Mesendoderm (in vitro differentiated cells): ENCODE results near the gene UQCR10.

Source experiments
- DNase-seq: peaks from one replicate; pipeline ENCODE4 v3.0.0; 2013
- H2AK5ac ChIP-seq: 2 replicates; pipeline ENCODE4 v1.6.1; 2013; ENCODE audit warnings: low read length, inconsistent platforms
- H2BK120ac ChIP-seq: 2 replicates; pipeline ENCODE4 v1.6.1; 2013; ENCODE audit warnings: low read depth, mild to moderate bottlenecking, low read length, moderate library complexity, mixed read lengths
- H2BK15ac ChIP-seq: replicated peaks from 2 replicates; pipeline ENCODE4 v1.6.1; 2013; ENCODE audit warnings: low read depth, mild to moderate bottlenecking, moderate library complexity
- H2BK5ac ChIP-seq: 2 replicates; pipeline ENCODE4 v1.6.1; 2013; ENCODE audit warnings: low read length, inconsistent platforms
- H3K18ac ChIP-seq: 2 replicates; pipeline ENCODE4 v1.6.1; 2013; ENCODE audit warnings: mild to moderate bottlenecking, low read length, mixed read lengths
- H3K23ac ChIP-seq: one replicate; pipeline ENCODE4 v1.6.1; 2013; ENCODE audit warnings: low read length
- H3K27ac ChIP-seq: 2 replicates; pipeline ENCODE4 v1.5.1; 2013; ENCODE audit warnings: low read depth, mild to moderate bottlenecking, inconsistent platforms, low read length, moderate library complexity
- H3K27me3 ChIP-seq: 2 replicates; pipeline ENCODE4 v1.6.1; 2013; ENCODE audit warnings: low read length, control low read depth, mild to moderate bottlenecking, inconsistent platforms; ENCODE audit not compliant: insufficient read depth, poor library complexity
- H3K36me3 ChIP-seq: 2 replicates; pipeline ENCODE4 v1.6.1; 2013; ENCODE audit warnings: low read length, inconsistent platforms; ENCODE audit not compliant: control insufficient read depth, insufficient read depth
- H3K4ac ChIP-seq: one replicate; pipeline ENCODE4 v1.6.1; 2013; ENCODE audit warnings: low read depth, mild to moderate bottlenecking, low read length, moderate library complexity
- H3K4me1 ChIP-seq: 2 replicates; pipeline ENCODE4 v1.6.1; 2013; ENCODE audit warnings: low read depth, low read length, inconsistent platforms; ENCODE audit not compliant: control insufficient read depth
- H3K4me2 ChIP-seq: 2 replicates; pipeline ENCODE4 v1.6.1; 2013; ENCODE audit warnings: low read length
- H3K4me3 ChIP-seq: 2 replicates; pipeline ENCODE4 v1.5.1; 2013; ENCODE audit warnings: mild to moderate bottlenecking, low read length
- H3K56ac ChIP-seq: one replicate; pipeline ENCODE4 v1.6.1; 2013; ENCODE audit warnings: low read length
- H3K79me1 ChIP-seq: 2 replicates; pipeline ENCODE4 v1.6.1; 2013; ENCODE audit warnings: low read length, inconsistent platforms
- H3K79me2 ChIP-seq: 2 replicates; pipeline ENCODE4 v1.6.1; 2013; ENCODE audit warnings: mild to moderate bottlenecking, low read length; ENCODE audit not compliant: control insufficient read depth, insufficient read depth
- H3K9ac ChIP-seq: 2 replicates; pipeline ENCODE4 v1.6.1; 2013; ENCODE audit warnings: low read length, inconsistent platforms
- H4K5ac ChIP-seq: one replicate; pipeline ENCODE4 v1.6.1; 2013; ENCODE audit warnings: low read length
- H4K8ac ChIP-seq: one replicate; pipeline ENCODE4 v1.6.1; 2013; ENCODE audit warnings: low read depth, mild to moderate bottlenecking, control low read depth, low read length, moderate library complexity
- WGBS: extraction: QIAGEN DNeasy Blood & Tissue Kit; methylation state at CpG from one replicate; pipeline ENCODE4 v1.1.7; 2013; ENCODE audit warnings: low lambda C conversion rate, missing lambda C conversion rate; ENCODE audit not compliant: insufficient coverage; ENCODE audit errors: extremely low coverage; 5-methylcytosine and 5-hydroxymethylcytosine counted together

Gene UQCR10

GRCh38 chr22:29772170-29772641, 5.0 kb downstream of the UQCR10 start:
- no peak overlapping the region for H4K5ac ChIP-seq
- H3K18ac ChIP-seq = no peak overlapping the region
- H4K8ac ChIP-seq = no peak overlapping the region
- H3K27me3 ChIP-seq = no peaks in the 10 kb centered on the region
- WGBS = no CpG with 5 or more reads among the region's 5 CpGs
- no peak overlapping the region for H2BK5ac ChIP-seq
- no peak overlapping the region for H2BK15ac ChIP-seq
- H3K4me2 ChIP-seq = no peak overlapping the region
- H3K23ac ChIP-seq = no peak overlapping the region
- peaks cover 10% of the 10 kb centered on the region for H3K79me2 ChIP-seq
- no peaks in the 10 kb centered on the region for H3K36me3 ChIP-seq
- peak; percentile 66 for DNase-seq
- H3K9ac ChIP-seq = no peak overlapping the region
- H2AK5ac ChIP-seq = no peak overlapping the region
- H3K56ac ChIP-seq = no peak overlapping the region
- peaks cover 4% of the 10 kb centered on the region for H3K4me1 ChIP-seq
- H3K4me3 ChIP-seq = no peak overlapping the region
- peaks cover 9% of the 10 kb centered on the region for H3K79me1 ChIP-seq
- H3K27ac ChIP-seq = no peak overlapping the region
- H2BK120ac ChIP-seq = no peak overlapping the region
- no peak overlapping the region for H3K4ac ChIP-seq

GRCh38 chr22:29773233-29773632, 6.1 kb downstream of the UQCR10 start:
- Histone ChIP-seq H2BK120ac (no peak overlapping the region), H3K79me2 (peaks cover 1% of the 10 kb centered on the region), H3K27ac (no peak overlapping the region), H2BK5ac (no peak overlapping the region), H3K4me3 (no peak overlapping the region), H3K9ac (no peak overlapping the region), H3K4ac (no peak overlapping the region), H3K27me3 (no peaks in the 10 kb centered on the region), H3K79me1 (peaks cover 3% of the 10 kb centered on the region), H3K36me3 (no peaks in the 10 kb centered on the region), H3K56ac (no peak overlapping the region), H3K4me1 (peaks cover under 1% of the 10 kb centered on the region), H4K5ac (no peak overlapping the region), H3K23ac (no peak overlapping the region), H2BK15ac (no peak overlapping the region), H3K4me2 (no peak overlapping the region), H3K18ac (no peak overlapping the region), H4K8ac (no peak overlapping the region), H2AK5ac (no peak overlapping the region)
- WGBS = no CpG with 5 or more reads among the region's 2 CpGs
- peak; percentile 77 for DNase-seq

DNA sequence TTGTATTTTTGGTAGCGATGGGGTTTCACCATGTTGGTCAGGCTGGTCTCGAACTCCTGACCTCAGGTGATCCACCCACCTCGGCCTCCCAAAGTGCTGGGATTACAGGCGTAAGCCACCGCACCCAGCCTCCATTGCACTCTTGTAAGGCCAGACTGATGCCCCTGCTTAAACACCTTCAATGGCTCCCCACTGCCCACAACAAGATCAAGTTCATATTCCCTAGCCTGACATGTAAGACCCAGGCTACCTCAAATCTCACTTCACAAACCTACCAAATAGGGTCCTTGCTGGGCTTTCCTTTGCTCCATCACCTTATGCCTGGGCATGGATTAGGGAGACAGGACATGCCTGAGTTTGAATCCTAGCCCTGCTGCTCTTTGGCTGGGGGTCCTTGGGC, 13.1 kb downstream of the UQCR10 start:
- no peak overlapping the region for H3K23ac ChIP-seq
- DNase-seq = no peak
- no peak overlapping the region for H3K9ac ChIP-seq
- no peak overlapping the region for H4K8ac ChIP-seq
- H2BK5ac ChIP-seq = no peak overlapping the region
- no peaks in the 10 kb centered on the region for H3K36me3 ChIP-seq
- H3K27ac ChIP-seq = no peak overlapping the region
- no peak overlapping the region for H3K4ac ChIP-seq
- H2BK120ac ChIP-seq = no peak overlapping the region
- no peak overlapping the region for H3K18ac ChIP-seq
- H3K4me2 ChIP-seq = no peak overlapping the region
- WGBS = no CpG with 5 or more reads among the region's 5 CpGs
- H3K79me1 ChIP-seq = no peaks in the 10 kb centered on the region
- H3K79me2 ChIP-seq = no peaks in the 10 kb centered on the region
- no peak overlapping the region for H4K5ac ChIP-seq
- no peak overlapping the region for H3K56ac ChIP-seq
- no peak overlapping the region for H2BK15ac ChIP-seq
- no peak overlapping the region for H3K4me3 ChIP-seq
- no peaks in the 10 kb centered on the region for H3K27me3 ChIP-seq
- no peak overlapping the region for H2AK5ac ChIP-seq
- no peaks in the 10 kb centered on the region for H3K4me1 ChIP-seq

- Histone ChIP-seq H3K27ac (no peak overlapping the region), H3K23ac (no peak overlapping the region), H3K4ac (no peak overlapping the region), H3K56ac (no peak overlapping the region), H3K18ac (no peak overlapping the region), H3K36me3 (no peaks in the 10 kb centered on the region), H3K4me2 (no peak overlapping the region), H3K27me3 (no peaks in the 10 kb centered on the region), H3K9ac (no peak overlapping the region), H4K5ac (no peak overlapping the region), H3K79me1 (no peaks in the 10 kb centered on the region), H2AK5ac (no peak overlapping the region), H3K79me2 (no peaks in the 10 kb centered on the region), H3K4me3 (no peak overlapping the region), H3K4me1 (no peaks in the 10 kb centered on the region), H2BK5ac (no peak overlapping the region), H2BK120ac (no peak overlapping the region), H2BK15ac (no peak overlapping the region), H4K8ac (no peak overlapping the region)
- peak; percentile 50 for DNase-seq
- no CpG with 5 or more reads among the region's 8 CpGs for WGBS
Measured at GRCh38 chr22:29780748-29781676, 13.8 kb downstream of the UQCR10 start.

DNA sequence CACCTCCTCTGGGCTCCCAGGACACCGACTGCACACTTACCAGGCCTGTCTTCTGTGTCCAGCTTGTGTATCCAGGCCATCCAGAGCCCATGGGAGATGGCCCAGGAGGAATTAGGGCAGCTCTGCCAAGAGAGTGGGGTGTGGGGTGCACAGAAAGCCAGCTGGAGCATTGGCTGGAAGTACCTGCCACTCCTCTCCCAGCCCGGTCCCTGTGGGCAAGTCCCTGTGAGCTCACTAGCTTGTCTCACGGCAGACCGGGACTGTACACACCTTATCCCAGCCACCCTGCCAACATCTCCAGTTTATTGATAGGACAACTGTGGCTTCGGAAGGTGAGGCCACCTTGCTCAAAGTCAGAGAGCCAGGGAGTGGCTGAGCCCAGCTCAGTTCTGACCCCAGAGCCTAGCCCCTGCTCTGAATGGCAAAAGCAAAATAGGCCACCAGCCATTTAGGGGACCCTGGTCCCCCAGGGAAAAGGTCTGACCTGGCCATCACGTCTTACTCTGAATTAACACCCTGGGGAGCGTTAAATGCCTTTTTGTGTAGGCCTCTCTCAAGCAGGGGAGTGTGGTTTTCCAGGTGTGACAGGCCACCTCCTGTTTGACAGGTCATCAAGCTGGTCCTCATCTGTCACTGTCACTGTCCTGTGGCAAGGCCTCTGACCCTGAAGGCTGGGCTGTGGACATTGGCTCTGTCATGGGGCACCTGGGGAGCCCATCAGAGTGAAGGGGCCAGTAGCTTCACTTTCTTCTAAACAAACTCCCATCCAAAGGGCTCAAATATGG, 15.1 kb downstream of the UQCR10 start:
- no peak overlapping the region for H2BK120ac ChIP-seq
- H3K9ac ChIP-seq = no peak overlapping the region
- H4K8ac ChIP-seq = no peak overlapping the region
- no peaks in the 10 kb centered on the region for H3K79me1 ChIP-seq
- DNase-seq = no peak
- no peak overlapping the region for H3K4me2 ChIP-seq
- H3K79me2 ChIP-seq = no peaks in the 10 kb centered on the region
- no peak overlapping the region for H3K56ac ChIP-seq
- no CpG with 5 or more reads among the region's 7 CpGs for WGBS
- H3K27ac ChIP-seq = no peak overlapping the region
- no peak overlapping the region for H2BK5ac ChIP-seq
- no peaks in the 10 kb centered on the region for H3K27me3 ChIP-seq
- H3K36me3 ChIP-seq = no peaks in the 10 kb centered on the region
- H3K23ac ChIP-seq = no peak overlapping the region
- H3K4me3 ChIP-seq = no peak overlapping the region
- H4K5ac ChIP-seq = no peak overlapping the region
- H2BK15ac ChIP-seq = no peak overlapping the region
- H3K4ac ChIP-seq = no peak overlapping the region
- H2AK5ac ChIP-seq = no peak overlapping the region
- H3K18ac ChIP-seq = no peak overlapping the region
- H3K4me1 ChIP-seq = no peaks in the 10 kb centered on the region
